PC-3 (cell line): ENCODE measurements around the gene KLF11. TPM values are rescaled to one million over a fixed set of nuclear protein-coding genes. Genes with fewer than 3 reads are reported as not detected.

ENCODE experiments used
- ATAC-seq: fragments of 200-7000 bp; cut with Tn5 transposase; 2 replicates; pipeline ENCODE4 v1.9.1; 2020; ENCODE audit warnings: mild to moderate bottlenecking, moderate library complexity
- BruUV-seq: library from RNA; stranded (reverse); fragments of 400-500 nt; replicated peaks from 2 replicates; lab custom pipeline; 2021; lab: Mats Ljungman, UMichigan
- CTCF ChIA-PET: fragments of 300-600 bp; sonication (Branson Sonifier 250); formaldehyde crosslinking; loops from one replicate; lab custom pipeline; 2022; ENCODE audit warnings: antibody characterized with exemption; lab: Charles Lee
- POLR2A ChIA-PET: fragments of 300-600 bp; sonication (Branson Sonifier 250); formaldehyde crosslinking; loops from one replicate; lab custom pipeline; 2022; ENCODE audit warnings: antibody characterized with exemption; ENCODE audit not compliant: unreplicated experiment; lab: Charles Lee
- DNase-seq: peaks from one replicate; pipeline ENCODE4 v3.0.0-alpha.2; 2015
- H2AFZ ChIP-seq: fragments of 300-600 bp; sonication (generic); 2 replicates; pipeline ENCODE4 v1.6.0; 2016; ENCODE audit warnings: antibody characterized with exemption, low read length
- H3F3A ChIP-seq: fragments of 300-600 bp; sonication (generic); one replicate; pipeline ENCODE4 v1.6.0; 2017; ENCODE audit warnings: antibody characterized with exemption, low read length, control low read depth, mild to moderate bottlenecking; ENCODE audit not compliant: unreplicated experiment
- H3K27ac ChIP-seq: fragments of 300-600 bp; sonication (generic); 2 replicates; pipeline ENCODE4 v1.5.1; 2016; ENCODE audit warnings: mild to moderate bottlenecking, low read length
- H3K27me3 ChIP-seq: fragments of 300-600 bp; sonication (generic); 2 replicates; pipeline ENCODE4 v1.6.1; 2016; ENCODE audit warnings: low read length, mixed read lengths
- H3K36me3 ChIP-seq: fragments of 300-600 bp; sonication (generic); 2 replicates; pipeline ENCODE4 v1.6.1; 2016; ENCODE audit warnings: low read depth, mixed run types, low read length, mixed read lengths
- H3K4me1 ChIP-seq: fragments of 300-600 bp; sonication (generic); 2 replicates; pipeline ENCODE4 v1.5.1; 2016; ENCODE audit warnings: low read length; ENCODE audit not compliant: insufficient read depth
- H3K4me2 ChIP-seq: fragments of 300-600 bp; sonication (generic); 2 replicates; pipeline ENCODE4 v1.6.0; 2016; ENCODE audit warnings: low read length
- H3K4me3 ChIP-seq: fragments of 300-600 bp; sonication (generic); 2 replicates; pipeline ENCODE4 v1.5.1; 2016; ENCODE audit warnings: mild to moderate bottlenecking, low read length, mixed read lengths
- H3K79me2 ChIP-seq: fragments of 300-600 bp; sonication (generic); 2 replicates; pipeline ENCODE4 v1.6.1; 2017; ENCODE audit warnings: low read length, mixed read lengths
- H3K9ac ChIP-seq: fragments of 300-600 bp; sonication (generic); 2 replicates; pipeline ENCODE4 v1.6.0; 2016; ENCODE audit warnings: mild to moderate bottlenecking, low read length
- H3K9me2 ChIP-seq: fragments of 300-600 bp; sonication (generic); replicated peaks from 2 replicates; pipeline ENCODE4 v1.6.1; 2016; ENCODE audit warnings: mixed run types, low read length, mixed read lengths
- H3K9me3 ChIP-seq: fragments of 300-600 bp; sonication (generic); 2 replicates; pipeline ENCODE4 v1.6.1; 2016; ENCODE audit warnings: low read length, mixed read lengths
- H4K20me1 ChIP-seq: fragments of 300-600 bp; sonication (generic); 2 replicates; pipeline ENCODE4 v1.6.1; 2016; ENCODE audit warnings: low read length, mixed read lengths
- CTCF ChIP-seq: fragments of 300-600 bp; sonication (generic); conservative IDR thresholded peaks from 2 replicates; pipeline ENCODE4 v1.5.1; 2017; ENCODE audit warnings: antibody characterized with exemption, low read depth, mild to moderate bottlenecking, low read length
- EZH2 ChIP-seq: fragments of 300-600 bp; sonication (generic); IDR thresholded peaks from one replicate; pipeline ENCODE4 v1.6.1; 2017; ENCODE audit warnings: antibody characterized with exemption, mild to moderate bottlenecking, low read length; ENCODE audit not compliant: unreplicated experiment
- EZH2phosphoT487 ChIP-seq: fragments of 300-600 bp; sonication (generic); IDR thresholded peaks from 2 replicates; pipeline ENCODE4 v1.6.1; 2018; ENCODE audit warnings: mild to moderate bottlenecking, antibody characterized with exemption, low read length, borderline replicate concordance
- intact Hi-C: fragments of 100-400 bp; cut with micrococcal nuclease; formaldehyde crosslinking; loops from 2 replicates; pipeline ENCODE4 v1.9.0; 2023
- total RNA-seq: library from RNA; depleted of rRNA; stranded (reverse); fragments of >200 nt; gene quantifications from 2 replicates; pipeline ENCODE4 v1.2.3, GENCODE V29; 2014

KLF11 gene
- total RNA-seq, 1 experiment from 2014 or later: 13.4 TPM

GRCh38 chr2:10016802-10017258, 26.5 kb upstream of the KLF11 start:
- no peaks in the 10 kb centered on the region for H3K4me1 ChIP-seq
- no peaks in the 10 kb centered on the region for H4K20me1 ChIP-seq
- no peaks in the 10 kb centered on the region for H3K36me3 ChIP-seq
- H3K9me2 ChIP-seq: no peaks in the 10 kb centered on the region
- no peak for ATAC-seq
- H3K9ac ChIP-seq: no peak overlapping the region
- no peaks in the 10 kb centered on the region for H3F3A ChIP-seq
- no peaks in the 10 kb centered on the region for H3K79me2 ChIP-seq
- no TSS peak for BruUV-seq
- H3K9me3 ChIP-seq: no peaks in the 10 kb centered on the region
- no peak overlapping the region for H3K27ac ChIP-seq
- ChIA-PET CTCF (no interaction called here), POLR2A (no interaction called here)
- H2AFZ ChIP-seq: no peak overlapping the region
- intact Hi-C loops: no loop called here
- H3K4me2 ChIP-seq: no peak overlapping the region
- no peaks in the 10 kb centered on the region for H3K27me3 ChIP-seq
- TF ChIP-seq EZH2phosphoT487 (no peak), EZH2 (no peak), CTCF (no peak)
- no peak overlapping the region for H3K4me3 ChIP-seq
- no peak for DNase-seq

GRCh38 chr2:10017313-10017941, 25.9 kb upstream of the KLF11 start:
- intact Hi-C loops: no loop called here
- DNase-seq (no peak), ATAC-seq (no peak; the same call in 1 of the 2 replicates)
- no peak overlapping the region for H3K9ac ChIP-seq
- no peaks in the 10 kb centered on the region for H3K36me3 ChIP-seq
- BruUV-seq: no TSS peak
- ChIA-PET CTCF (no interaction called here), POLR2A (no interaction called here)
- no peaks in the 10 kb centered on the region for H3K9me2 ChIP-seq
- no peaks in the 10 kb centered on the region for H3K9me3 ChIP-seq
- H3K4me3 ChIP-seq: no peak overlapping the region
- no peaks in the 10 kb centered on the region for H3K27me3 ChIP-seq
- no peaks in the 10 kb centered on the region for H3K79me2 ChIP-seq
- H3K4me2 ChIP-seq: no peak overlapping the region
- TF ChIP-seq EZH2phosphoT487: no peak
- no peaks in the 10 kb centered on the region for H3F3A ChIP-seq
- no peak overlapping the region for H2AFZ ChIP-seq
- no peak overlapping the region for H3K27ac ChIP-seq
- H4K20me1 ChIP-seq: no peaks in the 10 kb centered on the region
- H3K4me1 ChIP-seq: no peaks in the 10 kb centered on the region

- TF ChIP-seq EZH2phosphoT487 (no peak), CTCF (no peak), EZH2 (no peak)
- DNase-seq (no peak), ATAC-seq (no peak)
- H3K9ac ChIP-seq: no peak overlapping the region
- BruUV-seq: no TSS peak
- no peak overlapping the region for H3K4me2 ChIP-seq
- H3K36me3 ChIP-seq: no peaks in the 10 kb centered on the region
- no peak overlapping the region for H3K4me3 ChIP-seq
- no peaks in the 10 kb centered on the region for H4K20me1 ChIP-seq
- intact Hi-C loops: no loop called here
- no peaks in the 10 kb centered on the region for H3K79me2 ChIP-seq
- POLR2A ChIA-PET: no interaction called here
- no peaks in the 10 kb centered on the region for H3K4me1 ChIP-seq
- no peaks in the 10 kb centered on the region for H3K9me3 ChIP-seq
- no peaks in the 10 kb centered on the region for H3F3A ChIP-seq
- H3K27me3 ChIP-seq: no peaks in the 10 kb centered on the region
- H3K9me2 ChIP-seq: no peaks in the 10 kb centered on the region
- no peak overlapping the region for H3K27ac ChIP-seq
- H2AFZ ChIP-seq: no peak overlapping the region
- CTCF ChIA-PET: no interaction called here
Observed at GRCh38 chr2:10019174-10019573, 24.2 kb upstream of the KLF11 start.
